Middle frontal gyrus (tissue), 1 donor: ENCODE measurements around the gene NFYC.

Experiments
- DNase-seq: peaks from one replicate; pipeline ENCODE4 v3.0.0-alpha.2; 2015; ENCODE audit warnings: low spot score; ENCODE audit errors: extremely low spot score

Gene NFYC

DNA sequence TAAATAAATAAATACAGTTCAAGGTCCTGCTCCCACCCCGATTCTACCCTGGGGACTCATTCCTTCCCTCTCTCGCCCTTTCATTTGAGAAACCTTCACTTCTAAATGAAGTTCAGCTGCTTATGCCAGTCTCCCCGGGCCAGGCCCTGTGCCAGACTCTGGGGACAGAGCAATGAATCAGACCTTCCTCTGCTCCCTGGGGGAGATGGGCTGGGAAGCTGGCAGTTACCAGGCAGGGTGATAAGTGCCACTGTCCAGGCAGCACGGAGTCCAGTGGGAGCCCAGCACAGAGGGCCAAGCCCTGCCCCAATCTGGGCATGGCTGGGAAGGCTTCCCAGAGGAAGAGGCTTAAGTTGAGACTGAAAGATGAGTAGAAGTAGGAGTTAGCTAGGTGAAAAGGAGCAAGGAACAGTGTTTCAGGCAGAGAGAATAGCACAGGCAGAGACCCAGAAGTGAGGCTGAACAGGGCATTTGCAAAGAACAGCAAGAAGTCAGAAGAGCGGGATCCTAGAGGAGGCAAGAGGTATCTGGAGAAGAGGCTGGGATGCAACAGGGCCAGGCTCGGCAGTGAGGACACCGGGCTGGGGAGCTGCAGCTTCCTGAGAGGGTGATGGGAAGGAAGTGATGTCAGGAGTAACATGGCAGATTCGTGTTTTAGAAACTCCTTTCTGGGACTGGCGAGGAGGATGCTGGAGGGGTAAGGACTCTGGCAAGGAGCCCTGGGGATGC lies 105.6 kb downstream of the NFYC start:
- DNase-seq, result no peak

GRCh38 chr1:40797668-40798010 lies 106.1 kb downstream of the NFYC start:
- DNase-seq, result no peak

DNA sequence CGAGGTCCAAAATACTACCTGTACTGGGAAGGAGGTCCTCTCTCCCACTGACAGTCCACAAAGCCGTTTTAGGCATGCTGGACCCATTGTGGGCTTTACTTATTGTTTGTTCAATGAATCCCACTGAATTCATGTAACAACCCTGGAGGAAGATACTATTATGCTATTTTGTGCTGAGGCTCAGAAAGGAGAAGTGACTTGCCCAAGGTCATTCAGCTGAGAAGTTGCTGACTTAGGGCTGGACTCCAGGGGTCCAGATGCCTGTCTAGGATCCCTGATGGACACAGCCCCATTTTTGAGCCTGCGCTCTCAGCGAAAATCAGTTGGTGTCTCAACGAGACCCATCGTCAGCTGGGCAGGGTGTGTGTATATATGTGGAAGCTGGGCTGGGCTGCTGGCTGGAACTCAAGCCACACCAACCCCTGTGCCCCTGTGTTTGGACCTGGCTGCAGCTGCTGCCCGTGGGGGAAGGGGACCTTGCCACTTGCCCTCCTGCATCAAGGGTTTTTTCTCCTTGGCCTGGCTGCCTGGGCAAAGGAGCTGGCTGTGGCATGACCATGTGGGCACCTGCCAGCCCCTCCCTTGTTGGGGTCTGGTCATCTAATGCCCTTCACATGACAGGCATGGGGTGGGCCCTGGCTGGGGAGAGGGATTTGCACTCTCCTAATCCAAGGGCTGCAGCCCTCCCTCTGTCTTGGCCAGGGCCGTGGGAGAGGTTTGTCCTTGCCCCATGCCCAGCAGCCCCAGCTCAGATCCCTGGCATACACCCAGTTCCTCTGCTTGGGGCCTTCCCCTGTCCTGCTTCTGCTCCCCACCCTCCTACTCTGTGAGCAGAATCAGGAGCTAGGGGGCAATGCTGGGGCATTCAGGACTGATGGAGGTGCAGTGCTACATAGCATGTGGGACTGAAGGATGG lies 107.1 kb downstream of the NFYC start:
- DNase-seq, result no peak

DNA sequence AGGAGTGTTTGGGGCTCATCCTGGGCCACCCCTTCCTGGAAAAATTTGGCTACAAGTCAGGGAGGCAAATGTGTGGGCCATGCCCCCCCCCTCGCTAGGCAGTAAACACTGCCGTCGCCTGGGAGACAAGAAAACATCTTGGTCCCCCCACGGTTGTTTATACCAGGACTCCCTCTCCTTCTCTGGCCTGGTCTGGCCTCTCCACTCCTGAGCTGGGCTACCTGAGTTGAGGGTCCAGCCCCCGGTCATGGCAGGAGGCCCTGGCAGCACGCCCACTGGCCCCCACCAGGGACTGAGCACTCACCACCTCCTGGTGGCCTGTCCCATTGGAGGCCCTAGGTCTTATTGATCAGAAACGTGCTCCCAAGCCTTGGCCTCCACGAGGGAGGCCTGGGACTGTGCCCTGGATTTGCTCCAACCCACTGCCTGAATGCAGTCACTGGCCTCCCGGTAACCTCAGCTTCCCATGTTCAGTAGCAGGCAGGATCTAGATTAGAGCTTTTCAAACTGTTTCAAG lies 107.9 kb downstream of the NFYC start:
- no peak for DNase-seq

- DNase-seq, result no peak
These were observed 110.2 kb downstream of the NFYC start for GRCh38 chr1:40801742-40802077.

DNA sequence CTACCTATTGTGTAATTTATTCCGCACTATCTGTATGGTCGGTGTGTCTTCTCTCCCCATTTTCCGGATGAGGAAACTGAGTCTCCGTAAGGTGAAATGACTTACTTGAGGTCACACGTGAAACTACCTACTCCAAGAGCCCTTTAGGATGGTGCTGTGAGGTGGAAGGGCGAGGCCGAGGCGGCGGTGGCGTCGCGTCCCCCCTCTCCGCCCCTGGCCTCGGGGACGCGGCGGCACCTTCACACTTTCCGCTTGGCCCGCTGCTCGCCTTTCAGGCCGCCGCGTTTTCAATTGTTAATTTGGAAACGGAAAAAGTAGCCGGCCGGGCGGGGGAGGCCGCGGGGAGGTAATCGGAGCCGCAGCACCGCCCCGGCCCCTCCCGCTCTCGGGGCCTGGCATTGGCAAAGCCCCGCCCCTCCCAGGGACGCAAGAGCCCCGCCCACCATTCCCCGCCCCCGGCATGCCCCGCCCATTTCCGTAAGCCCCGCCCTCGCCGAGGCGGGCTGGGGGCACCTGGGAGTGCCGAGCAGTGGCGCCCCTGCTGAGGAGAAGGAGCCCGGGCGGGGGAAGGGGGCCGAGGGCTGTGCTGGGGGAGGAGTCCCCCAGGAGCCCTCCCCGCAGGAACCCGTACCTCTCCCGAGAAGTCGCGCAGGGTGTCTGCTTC lies 110.7 kb downstream of the NFYC start:
- no peak for DNase-seq

DNA sequence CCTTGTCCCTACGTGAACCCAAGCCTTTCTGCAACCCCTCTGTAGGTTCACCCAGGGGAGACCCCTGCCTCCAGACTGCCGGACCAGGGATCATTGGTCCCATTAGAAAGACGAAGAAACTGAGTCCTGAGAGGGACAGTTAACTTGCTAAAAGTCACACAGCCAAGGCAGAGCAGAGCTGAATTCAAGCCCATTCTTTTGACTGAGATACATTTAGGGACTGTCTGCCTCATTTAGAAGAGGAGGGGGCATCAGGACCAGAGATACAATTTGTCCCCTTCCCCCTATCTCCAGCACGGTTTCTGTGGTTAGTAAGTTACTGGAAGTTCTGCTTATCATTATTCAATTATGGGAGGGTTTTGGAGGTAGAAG lies 111.2 kb downstream of the NFYC start:
- no peak for DNase-seq

DNA sequence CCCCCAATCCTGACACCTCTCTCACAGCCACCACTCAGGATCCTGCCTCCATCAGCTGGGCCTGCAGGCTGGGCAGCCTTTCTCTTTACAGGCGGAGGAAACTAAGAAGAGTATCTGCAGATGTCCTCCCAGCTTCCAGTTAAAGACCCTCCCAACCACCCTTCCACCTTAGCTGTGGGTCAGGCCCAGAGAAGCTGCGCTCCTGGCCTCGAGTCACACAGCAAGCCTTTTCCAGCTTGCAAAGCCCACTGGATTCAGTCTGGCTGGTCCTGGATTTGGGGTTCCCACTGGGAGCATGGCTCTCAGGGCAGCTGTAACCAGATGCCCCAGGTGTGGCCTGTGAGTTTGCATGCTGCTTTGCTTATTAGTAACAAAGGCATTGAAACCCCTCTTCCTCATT lies 111.9 kb downstream of the NFYC start:
- no peak for DNase-seq

DNA sequence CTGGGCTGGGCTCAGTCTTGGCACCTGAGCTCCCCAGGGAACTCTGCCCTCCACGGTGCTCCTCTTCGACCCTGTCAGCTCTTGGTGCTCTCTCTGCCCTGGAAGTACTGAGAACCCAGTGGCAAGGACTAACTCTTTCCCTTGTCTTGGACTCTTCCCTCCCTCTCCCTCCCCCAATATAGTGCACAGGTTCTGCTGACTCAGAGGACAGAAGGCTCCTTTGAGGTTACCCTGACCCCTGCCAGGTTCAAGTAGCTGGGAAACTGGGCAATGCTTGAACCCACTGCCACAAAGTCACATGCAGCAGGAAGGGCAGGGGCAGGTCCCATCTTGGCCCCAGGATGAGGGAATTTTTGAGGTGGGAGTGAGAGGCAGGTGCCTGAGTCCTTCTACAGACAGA lies 112.4 kb downstream of the NFYC start:
- no peak for DNase-seq

- no peak for DNase-seq
These were observed 114.7 kb downstream of the NFYC start for GRCh38 chr1:40806240-40806639.

DNA sequence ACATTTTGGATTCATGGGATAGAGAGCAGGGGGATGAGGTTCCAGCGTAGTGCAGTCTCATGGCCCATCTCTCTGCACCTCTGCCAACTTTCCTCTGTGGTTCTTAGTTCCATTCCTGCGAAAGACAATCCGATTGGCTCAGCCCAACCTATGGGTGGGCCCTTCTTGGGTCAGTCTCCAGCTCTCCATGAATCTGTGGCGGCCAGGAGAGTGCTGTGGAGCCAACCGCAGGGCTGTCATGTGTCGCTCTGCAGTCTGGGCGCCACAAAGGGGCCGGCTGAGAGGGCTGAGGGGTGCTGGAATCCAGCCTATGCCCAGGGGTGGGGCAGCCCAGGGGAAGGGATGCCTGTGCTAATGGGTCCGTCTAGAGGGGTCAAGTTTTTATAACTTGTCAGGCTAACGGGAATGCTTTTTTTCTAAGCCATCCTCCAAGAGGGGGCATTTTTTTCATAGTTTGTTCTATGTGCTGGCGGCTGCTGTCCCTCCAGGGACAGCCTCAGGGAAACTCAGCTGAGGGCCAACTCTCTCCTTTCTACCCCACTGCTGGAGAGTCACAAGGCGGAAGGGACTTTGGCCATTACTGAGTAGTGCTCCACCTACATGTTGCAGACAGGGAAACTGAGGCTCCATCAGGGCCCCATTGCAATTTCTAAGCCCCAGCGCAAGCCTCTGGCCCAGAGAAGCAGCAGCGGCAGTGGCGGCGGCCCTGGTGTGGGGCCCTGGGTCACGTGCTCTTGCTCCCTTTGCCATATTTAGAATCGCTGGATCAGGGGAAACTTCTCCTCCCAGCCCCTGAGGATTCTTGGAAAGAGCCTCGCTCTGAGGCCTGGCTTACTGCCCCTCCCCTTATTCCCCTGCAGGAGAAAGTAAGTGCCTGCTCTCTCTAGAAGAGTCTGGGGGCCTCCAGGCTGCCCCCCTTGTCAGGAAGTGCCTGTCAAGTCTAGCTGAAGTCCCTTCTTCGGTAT lies 115.5 kb downstream of the NFYC start:
- no peak for DNase-seq

DNA sequence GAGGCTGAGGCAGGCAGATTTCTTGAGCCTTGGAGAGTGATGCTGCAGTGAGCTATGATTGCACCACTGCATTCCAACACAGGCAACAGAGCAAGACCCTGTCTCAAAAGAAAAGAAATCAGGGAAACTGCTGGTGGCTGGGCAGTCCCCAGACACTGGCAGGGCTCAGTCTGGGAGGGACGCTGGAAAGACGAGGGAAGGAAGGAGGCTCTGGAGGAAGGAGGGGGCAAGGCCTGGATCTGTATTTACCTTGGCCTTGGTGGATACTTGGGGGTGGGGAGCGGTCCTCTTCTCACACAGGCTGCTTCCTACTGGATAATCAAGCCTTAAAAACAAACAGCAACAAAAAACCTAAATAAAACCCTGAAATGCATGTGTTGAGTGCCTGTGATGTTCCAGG lies 116.5 kb downstream of the NFYC start:
- DNase-seq, result no peak

DNA sequence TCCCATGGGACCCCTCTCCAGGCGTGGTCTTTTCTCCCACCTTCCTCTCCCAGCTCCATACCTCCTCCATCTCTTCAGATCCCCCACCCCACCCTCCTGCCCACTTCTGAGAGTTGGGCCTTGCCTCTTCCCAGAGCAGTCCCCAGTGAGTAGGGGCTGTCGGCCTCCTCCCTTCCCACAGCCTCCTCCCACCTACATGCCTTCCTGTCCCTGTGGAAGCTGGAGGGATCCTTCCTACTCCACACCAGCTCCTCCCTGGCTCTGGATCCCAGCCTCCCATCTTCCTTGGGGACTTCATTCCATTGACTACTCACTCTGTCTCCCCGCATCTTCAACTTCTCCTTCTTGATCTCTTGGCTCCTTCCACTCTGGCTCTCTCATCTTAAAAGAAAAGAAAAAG lies 116.9 kb downstream of the NFYC start:
- DNase-seq, result no peak

DNA sequence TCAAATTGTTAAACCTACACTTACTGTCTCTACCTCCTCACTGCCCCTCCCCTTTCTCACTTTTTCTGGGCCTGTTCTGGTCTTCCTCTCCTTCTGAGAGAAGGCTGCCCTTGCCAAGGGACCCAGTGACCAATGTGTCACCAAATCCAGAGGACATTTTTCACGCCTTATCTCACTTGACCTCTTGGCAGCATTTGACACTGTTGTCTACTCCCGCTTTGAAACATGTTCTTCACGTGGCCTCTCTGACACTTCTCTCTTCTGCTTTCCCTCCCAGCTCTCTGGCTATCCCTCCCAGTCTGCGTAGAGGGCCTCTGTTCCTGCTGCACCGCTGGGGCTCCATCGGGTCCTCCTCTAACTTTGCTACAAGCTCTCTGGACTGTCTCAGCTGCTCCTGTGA lies 117.4 kb downstream of the NFYC start:
- no peak for DNase-seq

DNA sequence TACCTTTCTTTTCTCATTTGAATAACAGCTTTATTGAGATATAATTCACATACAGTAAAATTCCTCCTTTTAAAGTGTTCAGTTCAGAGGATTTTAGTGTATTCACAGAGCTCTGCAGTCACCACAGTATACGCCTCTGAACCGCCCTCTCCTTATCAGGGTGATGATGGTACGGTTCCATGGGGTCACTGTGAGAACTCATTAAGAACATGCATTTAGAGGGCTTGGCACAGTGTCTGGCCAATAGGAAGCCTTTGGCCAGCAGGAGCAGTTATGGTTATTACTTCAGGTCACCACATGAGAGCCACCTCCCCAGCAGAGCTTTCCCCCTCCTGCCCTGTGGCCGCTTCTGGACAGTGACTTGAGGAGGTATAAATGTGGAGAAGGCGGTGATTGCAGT lies 119.4 kb downstream of the NFYC start:
- DNase-seq, result no peak

- no peak for DNase-seq
These were observed 123.9 kb downstream of the NFYC start for GRCh38 chr1:40815420-40815819.

DNA sequence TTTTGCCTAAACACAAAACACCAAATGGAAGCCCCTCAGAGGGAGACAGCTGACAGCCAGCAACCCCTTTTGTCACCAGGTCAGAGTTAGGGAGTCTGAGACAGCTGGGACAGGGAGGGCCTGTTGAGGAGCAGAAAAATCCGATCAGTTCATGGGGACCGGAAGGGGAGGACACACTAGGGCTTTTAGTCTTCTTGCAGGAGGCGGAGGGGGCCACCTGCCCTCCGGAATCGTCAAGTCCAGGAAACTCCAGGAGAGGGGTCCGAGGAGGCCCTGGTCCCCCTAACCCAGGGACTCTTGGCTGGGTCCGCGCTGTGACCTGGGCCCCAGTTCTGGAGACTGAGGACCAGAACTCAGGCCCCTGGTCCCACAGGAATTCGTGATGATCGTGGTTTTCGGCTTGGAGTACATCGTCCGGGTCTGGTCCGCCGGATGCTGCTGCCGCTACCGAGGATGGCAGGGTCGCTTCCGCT lies 126.3 kb downstream of the NFYC start:
- DNase-seq, result no peak

GRCh38 chr1:40818264-40818961 lies 126.9 kb downstream of the NFYC start:
- DNase-seq, result no peak

- no peak for DNase-seq
These were observed 127.6 kb downstream of the NFYC start for GRCh38 chr1:40819101-40819500.

- no peak for DNase-seq
These were observed 128.8 kb downstream of the NFYC start for GRCh38 chr1:40820251-40820797.
